ENCODE data around the gene ZYG11B. TPM values are rescaled to one million over a fixed set of nuclear protein-coding genes. Genes with fewer than 3 reads are reported as not detected.
"Not testable (repeated sequence)": the region's sequence is repeated elsewhere in the genome, so short reads cannot be mapped to it uniquely, and the experiment has no call there.

The ZYG11B gene
- total and polyA plus RNA-seq, 2 experiments from 2014 or later = 14.0 to 40.4 TPM

DNA sequence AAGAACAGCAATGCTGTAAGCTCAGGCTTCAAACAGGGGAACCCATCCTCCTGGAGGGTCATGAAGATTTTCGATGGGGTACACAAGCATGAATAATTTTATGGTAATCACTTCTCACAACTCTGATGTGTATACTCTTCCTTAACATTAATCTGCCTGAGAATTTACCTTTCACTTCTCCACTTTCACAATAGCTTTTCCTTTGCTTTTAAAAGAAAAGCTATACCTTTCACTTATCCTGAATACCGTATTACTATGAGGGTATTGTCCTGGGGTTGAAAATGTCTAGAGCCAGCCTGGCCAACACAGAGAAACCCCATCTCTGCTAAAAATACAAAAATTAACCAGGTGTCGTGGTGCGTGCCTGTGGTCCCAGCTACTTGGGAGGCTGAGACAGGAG lies 12.7 kb upstream of the ZYG11B start:
- no peak for DNase-seq (ENCODE audit: low read depth in 1 of 2, low spot score in 1 of 2)
- no peak overlapping the region for H3K27ac ChIP-seq
- no peaks in the 10 kb centered on the region for H3K27me3 ChIP-seq
- H3K4me3 ChIP-seq = no peak overlapping the region
- H3K4me1 ChIP-seq (ENCODE audit: low read depth) = no peaks in the 10 kb centered on the region
- TF ChIP-seq, protein P1, sequence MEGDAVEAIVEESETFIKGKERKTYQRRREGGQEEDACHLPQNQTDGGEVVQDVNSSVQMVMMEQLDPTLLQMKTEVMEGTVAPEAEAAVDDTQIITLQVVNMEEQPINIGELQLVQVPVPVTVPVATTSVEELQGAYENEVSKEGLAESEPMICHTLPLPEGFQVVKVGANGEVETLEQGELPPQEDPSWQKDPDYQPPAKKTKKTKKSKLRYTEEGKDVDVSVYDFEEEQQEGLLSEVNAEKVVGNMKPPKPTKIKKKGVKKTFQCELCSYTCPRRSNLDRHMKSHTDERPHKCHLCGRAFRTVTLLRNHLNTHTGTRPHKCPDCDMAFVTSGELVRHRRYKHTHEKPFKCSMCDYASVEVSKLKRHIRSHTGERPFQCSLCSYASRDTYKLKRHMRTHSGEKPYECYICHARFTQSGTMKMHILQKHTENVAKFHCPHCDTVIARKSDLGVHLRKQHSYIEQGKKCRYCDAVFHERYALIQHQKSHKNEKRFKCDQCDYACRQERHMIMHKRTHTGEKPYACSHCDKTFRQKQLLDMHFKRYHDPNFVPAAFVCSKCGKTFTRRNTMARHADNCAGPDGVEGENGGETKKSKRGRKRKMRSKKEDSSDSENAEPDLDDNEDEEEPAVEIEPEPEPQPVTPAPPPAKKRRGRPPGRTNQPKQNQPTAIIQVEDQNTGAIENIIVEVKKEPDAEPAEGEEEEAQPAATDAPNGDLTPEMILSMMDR (IDR thresholded peaks at IDR 0.05; ENCODE audit: low read depth, low read length) = no peak
- H3K36me3 ChIP-seq = no peaks in the 10 kb centered on the region
- H3K9me3 ChIP-seq (ENCODE audit: low read depth) = no peaks in the 10 kb centered on the region

DNA sequence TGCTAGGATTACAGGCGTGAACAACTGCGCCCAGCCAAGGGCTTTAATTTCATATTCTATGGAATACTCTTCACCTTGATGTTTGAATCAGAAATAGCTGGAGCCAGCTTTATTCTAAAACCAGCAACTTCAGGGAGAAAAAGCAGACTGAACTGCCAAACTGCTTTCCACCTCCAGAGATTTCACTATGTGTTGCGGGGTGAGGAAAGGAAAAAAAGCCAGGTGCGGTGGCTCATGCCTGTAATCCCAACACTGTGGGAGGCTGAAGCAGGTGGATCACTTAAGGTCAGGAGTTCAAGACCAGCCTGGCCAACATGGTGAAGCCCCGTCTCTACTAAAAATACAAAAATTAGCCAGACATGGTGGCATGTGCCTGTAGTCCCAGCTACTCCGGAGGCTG lies 11.0 kb upstream of the ZYG11B start:
- DNase-seq (ENCODE audit: low read depth in 1 of 2, low spot score in 1 of 2); H3K36me3 ChIP-seq; H3K4me3 ChIP-seq; H3K27ac ChIP-seq; H3K27me3 ChIP-seq; H3K9me3 ChIP-seq (ENCODE audit: low read depth); H3K4me1 ChIP-seq (ENCODE audit: low read depth): not testable (repeated sequence)

- H3K4me1 ChIP-seq (ENCODE audit: low read depth) = peaks cover 8% of the 10 kb centered on the region
- no peaks in the 10 kb centered on the region for H3K9me3 ChIP-seq (ENCODE audit: low read depth)
- H3K27me3 ChIP-seq = no peaks in the 10 kb centered on the region
- no peak for DNase-seq (ENCODE audit: low read depth in 1 of 2, low spot score in 1 of 2)
- H3K27ac ChIP-seq = no peak overlapping the region
- TF ChIP-seq, protein P1 (IDR thresholded peaks at IDR 0.05; ENCODE audit: low read depth, low read length) = no peak
- no peak overlapping the region for H3K4me3 ChIP-seq
- no peaks in the 10 kb centered on the region for H3K36me3 ChIP-seq
These were observed 3.0 kb upstream of the ZYG11B start for GRCh38 chr1:52723260-52723659.

- Histone ChIP-seq H3K27ac (no peak overlapping the region), H3K4me1 (ENCODE audit: low read depth) (peaks cover 8% of the 10 kb centered on the region), H3K9me3 (ENCODE audit: low read depth) (no peaks in the 10 kb centered on the region), H3K36me3 (no peaks in the 10 kb centered on the region), H3K4me3 (peak overlapping the region; percentile 78), H3K27me3 (no peaks in the 10 kb centered on the region)
- TF ChIP-seq, protein P1 (IDR thresholded peaks at IDR 0.05; ENCODE audit: low read depth, low read length) = no peak
- no peak for DNase-seq (ENCODE audit: low read depth in 1 of 2, low spot score in 1 of 2)
These were observed 369 bp upstream of the ZYG11B start for GRCh38 chr1:52725903-52726264.

- TF ChIP-seq, protein P1 (IDR thresholded peaks at IDR 0.05; ENCODE audit: low read depth, low read length) = no peak
- Histone ChIP-seq H3K27ac (peak overlapping the region; percentile 95), H3K4me1 (ENCODE audit: low read depth) (peaks cover 8% of the 10 kb centered on the region)
These were observed 897 bp downstream of the ZYG11B start for GRCh38 chr1:52727114-52727586.

DNA sequence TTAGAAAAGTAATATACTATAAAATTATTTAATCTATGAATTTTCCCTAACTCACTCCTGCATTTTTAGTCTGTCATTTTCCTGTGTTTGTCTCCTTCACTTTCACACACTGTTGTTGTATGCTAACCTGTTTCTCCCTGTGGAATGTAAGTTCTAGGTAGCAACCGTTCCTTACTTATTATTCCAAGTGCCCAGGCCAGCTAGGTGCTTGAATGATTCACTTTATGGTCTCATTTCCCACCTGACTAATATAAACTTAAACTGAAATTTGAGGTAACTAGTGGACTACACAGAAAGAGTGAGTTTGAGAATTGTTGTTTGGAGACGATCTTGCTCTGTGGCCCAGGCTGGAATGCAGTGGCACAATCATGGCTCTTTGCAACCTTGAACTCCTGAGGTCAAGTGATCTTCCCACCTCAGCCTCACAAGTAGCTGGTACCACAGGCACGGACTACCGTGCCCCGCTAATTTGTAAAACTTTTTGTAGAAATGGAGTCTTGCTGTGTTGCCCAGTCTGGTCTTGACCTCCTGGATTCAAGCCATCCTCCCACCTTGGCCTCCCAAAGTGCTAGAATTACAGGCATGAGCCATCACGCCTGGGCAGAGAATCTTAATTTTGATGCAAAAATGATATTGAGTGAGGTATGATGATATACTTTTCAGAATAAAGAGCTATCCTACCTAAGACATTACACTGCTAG lies 1.9 kb downstream of the ZYG11B start:
- DNase-seq (ENCODE audit: low read depth in 1 of 2, low spot score in 1 of 2) = no peak

More at GRCh38 chr1:52727114-52727586, 897 bp downstream of the ZYG11B start:
- Histone ChIP-seq H3K4me3 (peak overlapping the region; percentile 78), H3K27me3 (no peaks in the 10 kb centered on the region), H3K36me3 (no peaks in the 10 kb centered on the region), H3K9me3 (ENCODE audit: low read depth) (no peaks in the 10 kb centered on the region)
- DNase-seq (ENCODE audit: low read depth in 1 of 2, low spot score in 1 of 2) = peak in 1 of 2 donors; percentile 28

More for the DNA sequence above, 1.9 kb downstream of the ZYG11B start:
- Histone ChIP-seq H3K4me3 (peak overlapping the region; percentile 78), H3K27ac (no peak overlapping the region), H3K27me3 (no peaks in the 10 kb centered on the region), H3K36me3 (no peaks in the 10 kb centered on the region), H3K9me3 (ENCODE audit: low read depth) (no peaks in the 10 kb centered on the region), H3K4me1 (ENCODE audit: low read depth) (peaks cover 8% of the 10 kb centered on the region)
- TF ChIP-seq, protein P1 (IDR thresholded peaks at IDR 0.05; ENCODE audit: low read depth, low read length) = no peak
